ENCODE results near the gene ATOSB. TPM values are rescaled to one million over a fixed set of nuclear protein-coding genes. Genes with fewer than 3 reads are reported as not detected.
A peak's percentile ranks its signal among the peaks of the same experiment; 100 is the strongest.

Gene ATOSB
- total and polyA plus RNA-seq, 9 of the 15 experiments (the other 6 are each of a cell fraction or from before 2014, with no cell fraction given), result 0.45 to 8.0 (median 4.2) TPM

DNA sequence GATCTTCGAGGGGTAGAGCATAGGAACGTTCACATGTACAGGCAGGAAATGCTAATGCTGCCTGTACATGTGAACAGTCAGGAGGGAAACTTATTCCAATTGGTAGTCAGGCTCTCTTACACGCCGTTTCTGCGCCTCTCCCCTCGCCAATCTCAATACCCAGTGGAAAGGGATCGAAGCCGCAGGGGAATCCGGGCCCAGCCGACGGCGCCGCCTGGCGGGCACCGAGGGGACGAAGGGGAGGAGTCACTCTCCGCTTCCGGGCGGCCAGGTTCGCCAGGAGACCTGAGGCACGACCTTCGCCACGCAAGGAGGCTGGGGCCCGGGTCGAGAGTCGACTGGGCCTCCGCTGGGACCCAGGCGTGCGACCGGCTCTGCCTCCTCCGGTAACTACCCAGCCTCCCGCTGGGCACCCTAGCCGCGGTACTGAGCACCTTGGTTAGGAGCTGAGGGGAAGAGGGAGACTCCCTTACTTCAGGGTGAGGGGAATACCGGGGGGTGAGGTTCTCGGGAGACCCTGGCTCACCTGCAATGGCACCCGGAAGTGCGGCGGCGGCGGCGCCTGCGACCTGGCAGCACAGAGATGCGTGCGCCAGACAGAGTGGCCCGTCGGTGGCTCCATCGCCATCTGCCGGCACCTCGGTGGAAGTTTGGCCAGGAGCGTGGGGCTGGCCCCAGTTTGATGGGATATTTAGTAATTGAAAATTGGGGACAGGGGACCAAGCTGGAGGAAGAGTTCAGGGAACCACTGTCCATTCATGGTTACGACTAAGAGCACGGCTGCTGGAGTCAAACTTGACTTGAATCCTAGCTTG, 19.4 kb downstream of the ATOSB start, which contains the start of gene PIGO (continued):
- TF ChIP-seq PCBP2 (IDR thresholded peaks at IDR 0.05; ENCODE audit: low read depth, low read length, poor library complexity, severe bottlenecking), result no peak
- no peak for TF ChIP-seq SIX5 (IDR thresholded peaks at IDR 0.05; ENCODE audit: borderline replicate concordance in 1 of 2, insufficient read depth in 1 of 2, low read depth in 1 of 2, low read length in 2 of 2)
- TF ChIP-seq POLR2A (conservative IDR thresholded peaks at IDR 0.05), result peak; percentile 90
- no peak for TF ChIP-seq COPS2 (conservative IDR thresholded peaks at IDR 0.05)
- peak in 1 of 2 experiments; percentile 75; a peak in 2 of 4 replicates for TF ChIP-seq HDAC1 (IDR thresholded peaks at IDR 0.05)
- no peak for TF ChIP-seq U2AF1 (optimal IDR thresholded peaks at IDR 0.05; ENCODE audit: low read depth, low read length)
- no peak for TF ChIP-seq CAMTA2 (CRISPR knock-in tag; conservative IDR thresholded peaks at IDR 0.05)
- no peak for TF ChIP-seq DACH1 (IDR thresholded peaks at IDR 0.05; ENCODE audit: partially characterized antibody)
- no peak for TF ChIP-seq SETDB1 (IDR thresholded peaks at IDR 0.05; ENCODE audit: low read length)
- TF ChIP-seq TAF9B (IDR thresholded peaks at IDR 0.05; ENCODE audit: partially characterized antibody), result peak; percentile 74
- TF ChIP-seq, protein P1, sequence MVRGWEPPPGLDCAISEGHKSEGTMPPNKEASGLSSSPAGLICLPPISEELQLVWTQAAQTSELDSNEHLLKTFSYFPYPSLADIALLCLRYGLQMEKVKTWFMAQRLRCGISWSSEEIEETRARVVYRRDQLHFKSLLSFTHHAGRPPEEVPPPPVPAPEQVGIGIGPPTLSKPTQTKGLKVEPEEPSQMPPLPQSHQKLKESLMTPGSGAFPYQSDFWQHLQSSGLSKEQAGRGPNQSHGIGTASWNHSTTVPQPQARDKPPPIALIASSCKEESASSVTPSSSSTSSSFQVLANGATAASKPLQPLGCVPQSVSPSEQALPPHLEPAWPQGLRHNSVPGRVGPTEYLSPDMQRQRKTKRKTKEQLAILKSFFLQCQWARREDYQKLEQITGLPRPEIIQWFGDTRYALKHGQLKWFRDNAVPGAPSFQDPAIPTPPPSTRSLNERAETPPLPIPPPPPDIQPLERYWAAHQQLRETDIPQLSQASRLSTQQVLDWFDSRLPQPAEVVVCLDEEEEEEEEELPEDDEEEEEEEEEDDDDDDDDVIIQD (CRISPR knock-in tag; IDR thresholded peaks at IDR 0.05), result no peak
- TF ChIP-seq CBFA2T2 (conservative IDR thresholded peaks at IDR 0.05), result no peak
- TF ChIP-seq, protein P2, sequence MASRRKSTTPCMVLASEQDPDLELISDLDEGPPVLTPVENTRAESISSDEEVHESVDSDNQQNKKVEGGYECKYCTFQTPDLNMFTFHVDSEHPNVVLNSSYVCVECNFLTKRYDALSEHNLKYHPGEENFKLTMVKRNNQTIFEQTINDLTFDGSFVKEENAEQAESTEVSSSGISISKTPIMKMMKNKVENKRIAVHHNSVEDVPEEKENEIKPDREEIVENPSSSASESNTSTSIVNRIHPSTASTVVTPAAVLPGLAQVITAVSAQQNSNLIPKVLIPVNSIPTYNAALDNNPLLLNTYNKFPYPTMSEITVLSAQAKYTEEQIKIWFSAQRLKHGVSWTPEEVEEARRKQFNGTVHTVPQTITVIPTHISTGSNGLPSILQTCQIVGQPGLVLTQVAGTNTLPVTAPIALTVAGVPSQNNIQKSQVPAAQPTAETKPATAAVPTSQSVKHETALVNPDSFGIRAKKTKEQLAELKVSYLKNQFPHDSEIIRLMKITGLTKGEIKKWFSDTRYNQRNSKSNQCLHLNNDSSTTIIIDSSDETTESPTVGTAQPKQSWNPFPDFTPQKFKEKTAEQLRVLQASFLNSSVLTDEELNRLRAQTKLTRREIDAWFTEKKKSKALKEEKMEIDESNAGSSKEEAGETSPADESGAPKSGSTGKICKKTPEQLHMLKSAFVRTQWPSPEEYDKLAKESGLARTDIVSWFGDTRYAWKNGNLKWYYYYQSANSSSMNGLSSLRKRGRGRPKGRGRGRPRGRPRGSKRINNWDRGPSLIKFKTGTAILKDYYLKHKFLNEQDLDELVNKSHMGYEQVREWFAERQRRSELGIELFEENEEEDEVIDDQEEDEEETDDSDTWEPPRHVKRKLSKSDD (conservative IDR thresholded peaks at IDR 0.05; ENCODE audit: low read length), result no peak
- TF ChIP-seq, protein P3, sequence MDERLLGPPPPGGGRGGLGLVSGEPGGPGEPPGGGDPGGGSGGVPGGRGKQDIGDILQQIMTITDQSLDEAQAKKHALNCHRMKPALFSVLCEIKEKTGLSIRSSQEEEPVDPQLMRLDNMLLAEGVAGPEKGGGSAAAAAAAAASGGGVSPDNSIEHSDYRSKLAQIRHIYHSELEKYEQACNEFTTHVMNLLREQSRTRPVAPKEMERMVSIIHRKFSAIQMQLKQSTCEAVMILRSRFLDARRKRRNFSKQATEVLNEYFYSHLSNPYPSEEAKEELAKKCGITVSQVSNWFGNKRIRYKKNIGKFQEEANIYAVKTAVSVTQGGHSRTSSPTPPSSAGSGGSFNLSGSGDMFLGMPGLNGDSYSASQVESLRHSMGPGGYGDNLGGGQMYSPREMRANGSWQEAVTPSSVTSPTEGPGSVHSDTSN (CRISPR knock-in tag; IDR thresholded peaks at IDR 0.05; ENCODE audit: low read depth), result no peak
- TF ChIP-seq, protein P3 (tag; conservative IDR thresholded peaks at IDR 0.05; ENCODE audit: low read depth), result no peak
- 0 out of 2 replicates have a peak, but pooled peaks have one; percentile 14 for TF ChIP-seq BHLHE40 (IDR thresholded peaks at IDR 0.05; ENCODE audit: low read length)
- TF ChIP-seq ASH1L (IDR thresholded peaks at IDR 0.05; ENCODE audit: borderline replicate concordance, low read depth, partially characterized antibody), result peak; percentile 12
- TF ChIP-seq MIER1 (IDR thresholded peaks at IDR 0.05; ENCODE audit: low read depth), result no peak
- TF ChIP-seq, protein P4, sequence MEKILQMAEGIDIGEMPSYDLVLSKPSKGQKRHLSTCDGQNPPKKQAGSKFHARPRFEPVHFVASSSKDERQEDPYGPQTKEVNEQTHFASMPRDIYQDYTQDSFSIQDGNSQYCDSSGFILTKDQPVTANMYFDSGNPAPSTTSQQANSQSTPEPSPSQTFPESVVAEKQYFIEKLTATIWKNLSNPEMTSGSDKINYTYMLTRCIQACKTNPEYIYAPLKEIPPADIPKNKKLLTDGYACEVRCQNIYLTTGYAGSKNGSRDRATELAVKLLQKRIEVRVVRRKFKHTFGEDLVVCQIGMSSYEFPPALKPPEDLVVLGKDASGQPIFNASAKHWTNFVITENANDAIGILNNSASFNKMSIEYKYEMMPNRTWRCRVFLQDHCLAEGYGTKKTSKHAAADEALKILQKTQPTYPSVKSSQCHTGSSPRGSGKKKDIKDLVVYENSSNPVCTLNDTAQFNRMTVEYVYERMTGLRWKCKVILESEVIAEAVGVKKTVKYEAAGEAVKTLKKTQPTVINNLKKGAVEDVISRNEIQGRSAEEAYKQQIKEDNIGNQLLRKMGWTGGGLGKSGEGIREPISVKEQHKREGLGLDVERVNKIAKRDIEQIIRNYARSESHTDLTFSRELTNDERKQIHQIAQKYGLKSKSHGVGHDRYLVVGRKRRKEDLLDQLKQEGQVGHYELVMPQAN (IDR thresholded peaks at IDR 0.05; ENCODE audit: borderline replicate concordance), result peak; percentile 78; the same call in 1 of the 2 replicates
